ENCODE measurements around the gene RFC3.

GRCh38 chr13:33873251-33873908 lies 55.4 kb downstream of the RFC3 start:
- TF ChIP-seq CTCF (IDR thresholded peaks at IDR 0.05) (no peak), POLR2A (IDR thresholded peaks at IDR 0.05) (no peak)
